ENCODE data around the gene SDC3.

SDC3 gene

GRCh38 chr1:30898031-30898815, 10.3 kb downstream of the SDC3 start:
- no peaks in the 10 kb centered on the region for H4K20me1 ChIP-seq (ENCODE audit: insufficient read depth, low read length)
- no peak overlapping the region for H3K4me2 ChIP-seq (ENCODE audit: low read length)
- no peaks in the 10 kb centered on the region for H3K9me3 ChIP-seq (ENCODE audit: insufficient read depth, low read length)
- TF ChIP-seq CTCF (IDR thresholded peaks at IDR 0.05; ENCODE audit: low read depth, low read length), result no peak
- no peak for TF ChIP-seq EZH2phosphoT487 (IDR thresholded peaks at IDR 0.05; ENCODE audit: low read depth)
- no peak overlapping the region for H3K27ac ChIP-seq (ENCODE audit: low read length)
- no peaks in the 10 kb centered on the region for H3K36me3 ChIP-seq (replicated peaks; ENCODE audit: low read depth, low read length)
- no peak overlapping the region for H3K9ac ChIP-seq (ENCODE audit: low read length)
- H3K4me1 ChIP-seq (ENCODE audit: low read length), result no peaks in the 10 kb centered on the region
- H3K27me3 ChIP-seq (ENCODE audit: low read depth, low read length), result no peaks in the 10 kb centered on the region
- no peak overlapping the region for H3K4me3 ChIP-seq (ENCODE audit: low read length)
- no peaks in the 10 kb centered on the region for H3K79me2 ChIP-seq (ENCODE audit: low read length)
- no peak overlapping the region for H2AFZ ChIP-seq (ENCODE audit: low read depth, low read length)

GRCh38 chr1:30896905-30897304, 11.7 kb downstream of the SDC3 start:
- no peak overlapping the region for H3K27ac ChIP-seq (ENCODE audit: low read length)
- H3K9ac ChIP-seq (ENCODE audit: low read length), result no peak overlapping the region
- no peak for TF ChIP-seq CTCF (IDR thresholded peaks at IDR 0.05; ENCODE audit: low read depth, low read length)
- TF ChIP-seq EZH2phosphoT487 (IDR thresholded peaks at IDR 0.05; ENCODE audit: low read depth), result no peak
- no peak overlapping the region for H2AFZ ChIP-seq (ENCODE audit: low read depth, low read length)
- peaks cover 2% of the 10 kb centered on the region for H3K4me1 ChIP-seq (ENCODE audit: low read length)
- H4K20me1 ChIP-seq (ENCODE audit: insufficient read depth, low read length), result no peaks in the 10 kb centered on the region
- H3K4me3 ChIP-seq (ENCODE audit: low read length), result no peak overlapping the region
- no peak overlapping the region for H3K4me2 ChIP-seq (ENCODE audit: low read length)
- no peaks in the 10 kb centered on the region for H3K79me2 ChIP-seq (ENCODE audit: low read length)
- no peaks in the 10 kb centered on the region for H3K9me3 ChIP-seq (ENCODE audit: insufficient read depth, low read length)
- no peaks in the 10 kb centered on the region for H3K27me3 ChIP-seq (ENCODE audit: low read depth, low read length)
- H3K36me3 ChIP-seq (replicated peaks; ENCODE audit: low read depth, low read length), result no peaks in the 10 kb centered on the region

DNA sequence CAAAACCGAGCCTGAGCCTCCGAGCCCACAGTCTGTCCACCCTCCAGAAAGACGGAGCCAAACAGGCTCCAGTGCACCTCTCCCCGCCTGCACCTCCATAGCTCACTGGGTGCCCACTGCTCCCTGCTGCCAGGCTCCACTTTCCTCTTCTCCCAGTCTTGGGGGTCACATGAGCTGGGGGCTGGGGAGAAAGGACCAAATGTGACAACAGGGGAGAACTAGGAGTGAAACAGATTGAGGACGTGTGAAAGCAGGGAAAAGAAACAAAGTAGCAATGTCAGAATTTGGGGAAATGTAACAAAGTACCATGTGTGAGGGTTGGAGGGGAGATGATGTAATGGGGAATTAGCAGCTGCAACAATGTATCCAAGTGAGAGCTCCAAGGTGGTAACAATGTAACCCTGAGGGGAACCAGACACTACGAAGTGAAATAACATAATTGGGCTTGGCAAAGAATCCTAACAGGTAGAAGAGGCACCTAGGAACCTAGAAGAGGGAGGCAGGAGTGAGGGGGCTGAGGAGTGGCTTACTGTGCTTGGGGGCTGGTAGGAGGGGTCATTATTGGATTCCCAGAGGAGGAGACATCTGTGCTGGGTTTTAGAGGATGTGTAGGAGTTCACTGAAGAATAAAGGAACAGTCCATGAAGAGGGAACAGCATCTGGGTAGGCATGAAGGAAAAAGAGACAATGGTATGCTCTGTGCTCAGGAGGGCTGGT, 12.5 kb downstream of the SDC3 start:
- H3K9me3 ChIP-seq (ENCODE audit: insufficient read depth, low read length), result no peaks in the 10 kb centered on the region
- no peaks in the 10 kb centered on the region for H3K79me2 ChIP-seq (ENCODE audit: low read length)
- no peak overlapping the region for H3K27ac ChIP-seq (ENCODE audit: low read length)
- H3K4me3 ChIP-seq (ENCODE audit: low read length), result no peak overlapping the region
- no peaks in the 10 kb centered on the region for H3K36me3 ChIP-seq (replicated peaks; ENCODE audit: low read depth, low read length)
- no peaks in the 10 kb centered on the region for H3K27me3 ChIP-seq (ENCODE audit: low read depth, low read length)
- peaks cover 4% of the 10 kb centered on the region for H3K4me1 ChIP-seq (ENCODE audit: low read length)
- H3K4me2 ChIP-seq (ENCODE audit: low read length), result no peak overlapping the region
- H3K9ac ChIP-seq (ENCODE audit: low read length), result no peak overlapping the region
- no peak for TF ChIP-seq CTCF (IDR thresholded peaks at IDR 0.05; ENCODE audit: low read depth, low read length)
- no peak for TF ChIP-seq EZH2phosphoT487 (IDR thresholded peaks at IDR 0.05; ENCODE audit: low read depth)
- no peaks in the 10 kb centered on the region for H4K20me1 ChIP-seq (ENCODE audit: insufficient read depth, low read length)
- no peak overlapping the region for H2AFZ ChIP-seq (ENCODE audit: low read depth, low read length)

GRCh38 chr1:30895382-30895943, 13.1 kb downstream of the SDC3 start:
- Histone ChIP-seq H3K9ac (ENCODE audit: low read length) (no peak overlapping the region), H3K79me2 (ENCODE audit: low read length) (no peaks in the 10 kb centered on the region), H3K4me3 (ENCODE audit: low read length) (no peak overlapping the region), H3K27me3 (ENCODE audit: low read depth, low read length) (no peaks in the 10 kb centered on the region), H3K27ac (ENCODE audit: low read length) (no peak overlapping the region), H4K20me1 (ENCODE audit: insufficient read depth, low read length) (no peaks in the 10 kb centered on the region), H3K36me3 (replicated peaks; ENCODE audit: low read depth, low read length) (no peaks in the 10 kb centered on the region), H2AFZ (ENCODE audit: low read depth, low read length) (no peak overlapping the region), H3K9me3 (ENCODE audit: insufficient read depth, low read length) (no peaks in the 10 kb centered on the region), H3K4me2 (ENCODE audit: low read length) (no peak overlapping the region), H3K4me1 (ENCODE audit: low read length) (peaks cover 4% of the 10 kb centered on the region)
- TF ChIP-seq EZH2phosphoT487 (IDR thresholded peaks at IDR 0.05; ENCODE audit: low read depth) (no peak), CTCF (IDR thresholded peaks at IDR 0.05; ENCODE audit: low read depth, low read length) (no peak)

Measured in OCI-LY3 (cell line).